HG02798 (cell line): ENCODE results near the gene LMO2.
A peak's percentile ranks its signal among the peaks of the same experiment; 100 is the strongest.
"Not testable (repeated sequence)": the region's sequence is repeated elsewhere in the genome, so short reads cannot be mapped to it uniquely, and the experiment has no call there.

Experiments used
- ATAC-seq: cut with Tn5 transposase; IDR thresholded peaks from one replicate; pipeline ENCODE4 v1.9.1; 2021; ENCODE audit warnings: mild to moderate bottlenecking; ENCODE audit not compliant: unreplicated experiment, poor library complexity

Gene LMO2

GRCh38 chr11:33829430-33830141 is 62.3 kb downstream of the LMO2 start:
- peak; percentile 72 for ATAC-seq

GRCh38 chr11:33828604-33829429 is 63.1 kb downstream of the LMO2 start:
- peak; percentile 16 for ATAC-seq

GRCh38 chr11:33827206-33827605 is 64.7 kb downstream of the LMO2 start:
- ATAC-seq = no peak

GRCh38 chr11:33825854-33826560 is 65.9 kb downstream of the LMO2 start:
- ATAC-seq = no peak

GRCh38 chr11:33822981-33823380 is 68.9 kb downstream of the LMO2 start:
- not testable (repeated sequence) for ATAC-seq

- ATAC-seq = no peak
Observed at GRCh38 chr11:33819278-33820035, 72.4 kb downstream of the LMO2 start.
